Psoas muscle (tissue), 8 donors: ENCODE measurements around the gene GGACT. TPM values are rescaled to one million over a fixed set of nuclear protein-coding genes. Genes with fewer than 3 reads are reported as not detected.

ENCODE experiments used
- ATAC-seq, 4 donors: fragments of 200-7000 bp; cut with Tn5 transposase; one replicate each; pipeline ENCODE4 v1.9.1; 2020; ENCODE audit warnings: moderate library complexity in 3 of 4, mild to moderate bottlenecking in 2 of 4
- DNase-seq, 2 donors: peaks; one replicate each; pipeline ENCODE4 v3.0.0-alpha.2; 2020
- H3K27ac ChIP-seq: fragments of 200-600 bp; one replicate; pipeline ENCODE4 v1.8.0; 2022
- H3K27me3 ChIP-seq, 3 donors: fragments of 200-600 bp in 1 of 3; one replicate each; pipeline versions ENCODE4 v1.6.1 to v1.8.0; 2013 to 2022; ENCODE audit warnings: low read length in 2 of 3, mild to moderate bottlenecking in 2 of 3, moderate library complexity in 1 of 3; ENCODE audit not compliant: insufficient read depth in 3 of 3
- H3K36me3 ChIP-seq, 2 donors: fragments of 200-600 bp in 1 of 2; one replicate each; pipeline versions ENCODE4 v1.6.1 to v1.8.0; 2013 to 2022; ENCODE audit warnings: low read depth in 1 of 2, mild to moderate bottlenecking in 1 of 2, moderate library complexity in 1 of 2; ENCODE audit not compliant: insufficient read depth in 1 of 2
- H3K4me1 ChIP-seq: fragments of 200-600 bp; one replicate; pipeline ENCODE4 v1.8.0; 2022
- H3K4me3 ChIP-seq: fragments of 200-600 bp; one replicate; pipeline ENCODE4 v1.8.0; 2022; ENCODE audit warnings: mild to moderate bottlenecking
- H3K9me3 ChIP-seq: fragments of 200-600 bp; one replicate; pipeline ENCODE4 v1.8.0; 2022
- CTCF ChIP-seq: fragments of 200-600 bp; IDR thresholded peaks from one replicate; pipeline ENCODE4 v1.8.0; 2022; ENCODE audit warnings: antibody characterized with exemption
- WGBS, 3 donors: extraction: QIAGEN DNeasy Blood & Tissue Kit; methylation state at CpG; one replicate each; pipeline versions ENCODE4 v1.1.6 to v1.1.7; 2013; 5-methylcytosine and 5-hydroxymethylcytosine counted together
- intact Hi-C, 2 donors: fragments of 100-400 bp; cut with DNase I; formaldehyde crosslinking; loops; one replicate each; pipeline versions ENCODE4 v1.11.0 to v1.14.2; 2022
- polyA plus RNA-seq, 3 donors: library from polyadenylated mRNA; stranded (reverse); fragments of 200-250 nt; gene quantifications; one replicate each; pipeline ENCODE4 v1.2.3, GENCODE V29; 2013
- total RNA-seq, 4 donors: library from RNA; stranded (reverse); fragmentation: NEBNext Ultra II Directional in 2 of 4; extraction: Animal tissue kit (Norgen Biotek cat#: 25700) in 2 of 4; gene quantifications; one replicate each; pipeline versions ENCODE4 v1.2.1 to v1.2.4, GENCODE V29; 2021 to 2023
- donor health status: healthy with polysubstance abuse.
- donor health status: DM: no; HTN: no; CAD: no; lungs with moderate emphysema.
- donor health status: Bipolar disorder and iron deficiency.
- donor health status: healthy.
- donor health status: DM: yes; HTN: yes; CAD: no.
- donor health status: DM: no; HTN: no; CAD: no.
- donor health status: DM: no; HTN: no; CAD: no.
- donor health status: DM: yes; HTN: yes; CAD: no.

Gene GGACT
- total and polyA plus RNA-seq, 7 donors: 0.44 to 4.4 (median 1.6) TPM

- H3K27me3 ChIP-seq: no peaks in the 10 kb centered on the region
- peak in 3 of 4 donors; percentile 32 to 45 (median 35) for ATAC-seq
- DNase-seq: no peak
- no peaks in the 10 kb centered on the region for H3K9me3 ChIP-seq
- H3K36me3 ChIP-seq: peaks cover 0 to 5% of the 10 kb centered on the region in 2 donors
- no peak for TF ChIP-seq CTCF
- 77 to 79% (median 78%) methylated on average over 16 of the region's 16 CpGs for WGBS, 3 donors
- intact Hi-C loops: no loop called here
- no peak overlapping the region for H3K27ac ChIP-seq
- H3K4me3 ChIP-seq: no peak overlapping the region
- no peaks in the 10 kb centered on the region for H3K4me1 ChIP-seq
Observed at GRCh38 chr13:100535426-100536135, 53.0 kb downstream of the GGACT start.

DNA sequence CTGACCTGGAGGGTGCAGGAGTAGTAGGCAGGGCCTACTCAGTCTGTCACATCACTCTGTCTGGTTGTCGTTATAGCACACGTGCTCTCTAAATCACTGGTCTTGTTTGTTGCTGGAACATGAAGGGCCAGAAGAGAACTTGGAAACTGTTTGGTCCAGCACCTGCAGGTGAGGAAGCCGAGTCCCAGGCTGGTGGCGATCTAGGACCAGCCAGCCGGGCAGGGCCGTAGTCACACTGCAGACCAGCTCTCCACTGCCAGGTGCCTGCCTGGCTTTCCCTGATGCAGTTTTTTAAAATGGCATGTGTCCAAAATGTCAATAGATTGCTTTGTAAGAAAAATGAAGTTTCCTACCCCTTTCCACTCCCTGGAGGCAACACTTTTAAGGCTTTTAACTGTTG, 53.7 kb downstream of the GGACT start:
- H3K4me3 ChIP-seq: no peak overlapping the region
- ATAC-seq (no peak), DNase-seq (no peak)
- H3K9me3 ChIP-seq: no peaks in the 10 kb centered on the region
- peaks cover 0 to 5% of the 10 kb centered on the region in 2 donors for H3K36me3 ChIP-seq
- TF ChIP-seq CTCF: no peak
- intact Hi-C loops: no loop called here
- H3K27ac ChIP-seq: no peak overlapping the region
- H3K27me3 ChIP-seq: no peaks in the 10 kb centered on the region
- no peaks in the 10 kb centered on the region for H3K4me1 ChIP-seq
- 85 to 94% (median 86%) methylated on average over 6 of the region's 6 CpGs for WGBS, 3 donors

DNA sequence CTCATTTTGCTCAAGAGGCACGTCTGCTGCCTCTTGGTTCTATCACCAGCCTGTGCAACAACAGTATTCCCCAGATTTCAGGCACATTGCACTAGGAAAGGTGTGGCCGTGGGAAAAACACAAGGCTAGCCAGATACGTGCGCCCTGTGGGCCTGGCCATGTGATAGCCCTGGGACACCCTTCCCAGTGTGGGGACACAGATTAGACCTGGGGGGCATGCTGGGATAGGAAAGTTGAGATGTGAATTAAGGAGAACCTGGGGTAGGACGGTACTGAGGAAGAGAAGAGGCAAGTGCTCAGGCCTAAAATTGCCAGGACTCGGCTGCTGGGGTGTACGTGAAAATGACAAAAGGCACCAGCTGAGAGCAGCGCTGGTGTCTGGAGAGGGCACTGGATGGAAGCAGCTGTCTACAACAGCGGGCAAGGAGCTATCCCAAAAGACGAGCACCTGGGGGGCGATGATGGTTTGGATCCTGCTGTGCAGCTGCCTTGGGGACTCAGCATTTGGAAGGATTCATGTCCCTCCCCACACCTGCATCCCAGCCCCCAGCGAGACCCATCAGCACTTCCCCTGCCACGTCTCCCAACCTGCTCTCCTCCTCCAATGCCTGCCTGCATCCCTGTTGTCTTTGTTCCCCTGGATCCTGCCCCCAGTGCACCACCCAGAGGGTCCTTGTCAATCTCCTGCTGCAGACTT, 54.3 kb downstream of the GGACT start:
- ATAC-seq (no peak), DNase-seq (no peak)
- no peak for TF ChIP-seq CTCF
- Histone ChIP-seq H3K36me3 (peaks cover 0 to 5% of the 10 kb centered on the region in 2 donors), H3K4me1 (no peaks in the 10 kb centered on the region), H3K9me3 (no peaks in the 10 kb centered on the region), H3K4me3 (no peak overlapping the region), H3K27ac (no peak overlapping the region), H3K27me3 (no peaks in the 10 kb centered on the region)
- intact Hi-C loops: no loop called here
- 91 to 92% (median 92%) methylated on average over 13 of the region's 13 CpGs for WGBS, 3 donors

DNA sequence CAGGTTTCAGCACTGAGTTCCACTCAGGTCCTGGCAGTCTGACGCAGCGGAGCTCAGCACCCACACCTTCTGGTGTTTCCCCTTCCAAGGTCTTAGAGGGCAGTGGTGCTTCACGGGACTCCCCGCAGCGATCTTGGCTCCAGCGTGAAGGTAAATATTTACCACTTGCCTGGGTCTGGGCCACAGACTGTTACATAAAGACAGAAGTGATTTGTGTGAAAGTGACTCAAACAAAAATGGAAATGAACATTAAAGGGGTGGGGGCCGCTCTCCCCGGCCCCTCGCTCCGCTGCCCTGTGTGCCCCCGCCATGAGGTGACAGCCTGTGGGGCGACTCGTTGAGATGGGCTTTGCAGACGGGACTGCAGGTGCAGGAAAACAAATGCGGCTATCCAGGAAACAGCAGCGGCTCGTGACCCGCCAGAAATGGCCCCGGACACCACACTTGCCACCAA, 55.0 kb downstream of the GGACT start:
- 93 to 94% (median 94%) methylated on average over 19 of the region's 19 CpGs for WGBS, 3 donors

More for the DNA sequence above, 55.0 kb downstream of the GGACT start:
- Histone ChIP-seq H3K36me3 (peaks cover 0 to 8% of the 10 kb centered on the region in 2 donors), H3K9me3 (no peaks in the 10 kb centered on the region), H3K27me3 (no peaks in the 10 kb centered on the region), H3K4me3 (no peak overlapping the region), H3K4me1 (no peaks in the 10 kb centered on the region), H3K27ac (no peak overlapping the region)
- ATAC-seq (no peak), DNase-seq (no peak)
- intact Hi-C loops: no loop called here
- no peak for TF ChIP-seq CTCF
